Measurements from ENCODE around the gene NUCB1.

DNA sequence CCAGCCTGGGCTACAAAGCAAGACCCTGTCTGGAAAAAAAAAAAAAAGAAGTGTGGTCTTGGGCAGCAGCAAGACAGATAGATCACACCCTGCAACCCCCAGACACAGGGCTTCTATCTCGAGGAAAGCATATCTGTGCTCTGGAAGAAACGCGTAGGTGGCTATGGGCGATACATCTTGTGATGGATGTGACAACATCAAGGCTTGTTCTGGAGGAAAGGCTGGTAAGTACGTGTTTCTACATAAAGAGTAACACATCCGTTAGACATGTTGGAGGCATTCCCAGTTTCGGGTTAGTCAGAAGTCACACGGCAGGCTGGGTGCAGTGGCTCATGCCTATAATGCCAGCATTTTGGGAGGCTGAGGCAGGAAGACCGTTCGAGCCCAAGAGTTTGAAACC, 26.8 kb downstream of the NUCB1 start:
- TF ChIP-seq, protein P1, sequence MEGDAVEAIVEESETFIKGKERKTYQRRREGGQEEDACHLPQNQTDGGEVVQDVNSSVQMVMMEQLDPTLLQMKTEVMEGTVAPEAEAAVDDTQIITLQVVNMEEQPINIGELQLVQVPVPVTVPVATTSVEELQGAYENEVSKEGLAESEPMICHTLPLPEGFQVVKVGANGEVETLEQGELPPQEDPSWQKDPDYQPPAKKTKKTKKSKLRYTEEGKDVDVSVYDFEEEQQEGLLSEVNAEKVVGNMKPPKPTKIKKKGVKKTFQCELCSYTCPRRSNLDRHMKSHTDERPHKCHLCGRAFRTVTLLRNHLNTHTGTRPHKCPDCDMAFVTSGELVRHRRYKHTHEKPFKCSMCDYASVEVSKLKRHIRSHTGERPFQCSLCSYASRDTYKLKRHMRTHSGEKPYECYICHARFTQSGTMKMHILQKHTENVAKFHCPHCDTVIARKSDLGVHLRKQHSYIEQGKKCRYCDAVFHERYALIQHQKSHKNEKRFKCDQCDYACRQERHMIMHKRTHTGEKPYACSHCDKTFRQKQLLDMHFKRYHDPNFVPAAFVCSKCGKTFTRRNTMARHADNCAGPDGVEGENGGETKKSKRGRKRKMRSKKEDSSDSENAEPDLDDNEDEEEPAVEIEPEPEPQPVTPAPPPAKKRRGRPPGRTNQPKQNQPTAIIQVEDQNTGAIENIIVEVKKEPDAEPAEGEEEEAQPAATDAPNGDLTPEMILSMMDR (IDR thresholded peaks at IDR 0.05): no peak
- TF ChIP-seq POLR2A (IDR thresholded peaks at IDR 0.05): no peak

All from body of pancreas (tissue), 4 donors.